Measurements from ENCODE around the gene SLC25A34. TPM values are rescaled to one million over a fixed set of nuclear protein-coding genes. Genes with fewer than 3 reads are reported as not detected.

SLC25A34 gene
- total RNA-seq, 1 donor from 2014 or later = 2.8 TPM

- H3K9me3 Mint-ChIP-seq (ENCODE audit: unreplicated experiment) = no peaks in the 10 kb centered on the region
- DNase-seq (ENCODE audit: extremely low spot score, unreplicated experiment) = no peak
- H3K36me3 Mint-ChIP-seq (ENCODE audit: unreplicated experiment) = no peaks in the 10 kb centered on the region
- H3K27me3 Mint-ChIP-seq (ENCODE audit: unreplicated experiment) = no peaks in the 10 kb centered on the region
- no peak overlapping the region for H3K27ac Mint-ChIP-seq (ENCODE audit: unreplicated experiment)
- TF ChIP-seq CTCF (IDR thresholded peaks at IDR 0.05) = no peak
- H3K4me1 Mint-ChIP-seq (ENCODE audit: unreplicated experiment) = peaks cover 9% of the 10 kb centered on the region
- H3K4me3 Mint-ChIP-seq (ENCODE audit: unreplicated experiment) = no peak overlapping the region
Measured at GRCh38 chr1:15738416-15739113, 2.5 kb downstream of the SLC25A34 start.

GRCh38 chr1:15739259-15739658, 3.2 kb downstream of the SLC25A34 start:
- no peak for DNase-seq (ENCODE audit: extremely low spot score, unreplicated experiment)
- Mint-ChIP-seq H3K9me3 (ENCODE audit: unreplicated experiment) (no peaks in the 10 kb centered on the region), H3K4me1 (ENCODE audit: unreplicated experiment) (peaks cover 9% of the 10 kb centered on the region), H3K27ac (ENCODE audit: unreplicated experiment) (no peak overlapping the region), H3K4me3 (ENCODE audit: unreplicated experiment) (no peak overlapping the region), H3K36me3 (ENCODE audit: unreplicated experiment) (no peaks in the 10 kb centered on the region), H3K27me3 (ENCODE audit: unreplicated experiment) (no peaks in the 10 kb centered on the region)
- TF ChIP-seq CTCF (IDR thresholded peaks at IDR 0.05) = no peak

- Mint-ChIP-seq H3K9me3 (ENCODE audit: unreplicated experiment) (no peaks in the 10 kb centered on the region), H3K36me3 (ENCODE audit: unreplicated experiment) (no peaks in the 10 kb centered on the region), H3K4me1 (ENCODE audit: unreplicated experiment) (peaks cover 10% of the 10 kb centered on the region), H3K27me3 (ENCODE audit: unreplicated experiment) (no peaks in the 10 kb centered on the region), H3K4me3 (ENCODE audit: unreplicated experiment) (no peak overlapping the region), H3K27ac (ENCODE audit: unreplicated experiment) (no peak overlapping the region)
- DNase-seq (ENCODE audit: extremely low spot score, unreplicated experiment) = no peak
- TF ChIP-seq CTCF (IDR thresholded peaks at IDR 0.05) = peak; percentile 4
Measured at GRCh38 chr1:15739745-15740144, 3.7 kb downstream of the SLC25A34 start.

- Mint-ChIP-seq H3K27ac (ENCODE audit: unreplicated experiment) (no peak overlapping the region), H3K9me3 (ENCODE audit: unreplicated experiment) (no peaks in the 10 kb centered on the region), H3K27me3 (ENCODE audit: unreplicated experiment) (no peaks in the 10 kb centered on the region), H3K4me3 (ENCODE audit: unreplicated experiment) (no peak overlapping the region), H3K4me1 (ENCODE audit: unreplicated experiment) (peaks cover 11% of the 10 kb centered on the region), H3K36me3 (ENCODE audit: unreplicated experiment) (no peaks in the 10 kb centered on the region)
- peak; percentile 79 for TF ChIP-seq CTCF (IDR thresholded peaks at IDR 0.05)
- DNase-seq (ENCODE audit: extremely low spot score, unreplicated experiment) = no peak
Measured at GRCh38 chr1:15740924-15741850, 5.1 kb downstream of the SLC25A34 start.

GRCh38 chr1:15742339-15742801, 6.3 kb downstream of the SLC25A34 start, which contains the start of gene TMEM82:
Gene TMEM82 (plus strand): TSS chr1:15742499. CDS start chr1:15742560, 61 bp downstream.
- no peak for DNase-seq (ENCODE audit: extremely low spot score, unreplicated experiment)
- Mint-ChIP-seq H3K9me3 (ENCODE audit: unreplicated experiment) (no peaks in the 10 kb centered on the region), H3K4me1 (ENCODE audit: unreplicated experiment) (peaks cover 17% of the 10 kb centered on the region), H3K36me3 (ENCODE audit: unreplicated experiment) (no peaks in the 10 kb centered on the region), H3K27me3 (ENCODE audit: unreplicated experiment) (no peaks in the 10 kb centered on the region), H3K27ac (ENCODE audit: unreplicated experiment) (no peak within 1 kb of the TSS), H3K4me3 (ENCODE audit: unreplicated experiment) (no peak within 1 kb of the TSS)
- TF ChIP-seq CTCF (IDR thresholded peaks at IDR 0.05) = no peak
